ENCODE data around the gene ITIH1.

Gene ITIH1

GRCh38 chr3:52805270-52806039 is 28.1 kb downstream of the ITIH1 start:
- TF ChIP-seq, protein P1, sequence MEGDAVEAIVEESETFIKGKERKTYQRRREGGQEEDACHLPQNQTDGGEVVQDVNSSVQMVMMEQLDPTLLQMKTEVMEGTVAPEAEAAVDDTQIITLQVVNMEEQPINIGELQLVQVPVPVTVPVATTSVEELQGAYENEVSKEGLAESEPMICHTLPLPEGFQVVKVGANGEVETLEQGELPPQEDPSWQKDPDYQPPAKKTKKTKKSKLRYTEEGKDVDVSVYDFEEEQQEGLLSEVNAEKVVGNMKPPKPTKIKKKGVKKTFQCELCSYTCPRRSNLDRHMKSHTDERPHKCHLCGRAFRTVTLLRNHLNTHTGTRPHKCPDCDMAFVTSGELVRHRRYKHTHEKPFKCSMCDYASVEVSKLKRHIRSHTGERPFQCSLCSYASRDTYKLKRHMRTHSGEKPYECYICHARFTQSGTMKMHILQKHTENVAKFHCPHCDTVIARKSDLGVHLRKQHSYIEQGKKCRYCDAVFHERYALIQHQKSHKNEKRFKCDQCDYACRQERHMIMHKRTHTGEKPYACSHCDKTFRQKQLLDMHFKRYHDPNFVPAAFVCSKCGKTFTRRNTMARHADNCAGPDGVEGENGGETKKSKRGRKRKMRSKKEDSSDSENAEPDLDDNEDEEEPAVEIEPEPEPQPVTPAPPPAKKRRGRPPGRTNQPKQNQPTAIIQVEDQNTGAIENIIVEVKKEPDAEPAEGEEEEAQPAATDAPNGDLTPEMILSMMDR (IDR thresholded peaks at IDR 0.05; ENCODE audit: low read depth, low read length, missing control alignments) = no peak
- H3K4me3 ChIP-seq (replicated peaks; ENCODE audit: low read depth, low read length) = no peak overlapping the region
- DNase-seq (ENCODE audit: extremely low read depth, low read depth) = no peak

DNA sequence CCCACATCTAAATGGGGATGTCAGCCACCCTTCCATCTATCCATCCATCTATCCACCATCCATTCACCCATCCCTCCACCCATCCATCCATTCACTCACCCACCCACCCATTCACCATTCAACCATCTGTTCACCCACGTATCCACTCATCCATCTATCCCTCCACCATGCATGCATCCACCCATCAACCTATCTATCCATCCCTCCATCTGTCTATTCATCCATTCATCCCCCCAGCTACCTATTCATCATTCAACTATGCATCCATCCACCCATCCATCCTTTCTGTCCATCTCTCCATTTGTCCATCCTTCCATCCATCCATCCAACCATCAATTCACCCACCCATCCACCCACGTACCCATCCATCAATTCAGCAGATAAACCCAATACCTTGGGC is 31.8 kb downstream of the ITIH1 start:
- no peak for DNase-seq (ENCODE audit: extremely low read depth, low read depth)
- TF ChIP-seq, protein P1 (IDR thresholded peaks at IDR 0.05; ENCODE audit: low read depth, low read length, missing control alignments) = no peak
- no peak overlapping the region for H3K4me3 ChIP-seq (replicated peaks; ENCODE audit: low read depth, low read length)

GRCh38 chr3:52809662-52810377 is 32.4 kb downstream of the ITIH1 start:
- DNase-seq (ENCODE audit: extremely low read depth, low read depth) = no peak
- TF ChIP-seq, protein P1 (IDR thresholded peaks at IDR 0.05; ENCODE audit: low read depth, low read length, missing control alignments) = no peak
- H3K4me3 ChIP-seq (replicated peaks; ENCODE audit: low read depth, low read length) = no peak overlapping the region

DNA sequence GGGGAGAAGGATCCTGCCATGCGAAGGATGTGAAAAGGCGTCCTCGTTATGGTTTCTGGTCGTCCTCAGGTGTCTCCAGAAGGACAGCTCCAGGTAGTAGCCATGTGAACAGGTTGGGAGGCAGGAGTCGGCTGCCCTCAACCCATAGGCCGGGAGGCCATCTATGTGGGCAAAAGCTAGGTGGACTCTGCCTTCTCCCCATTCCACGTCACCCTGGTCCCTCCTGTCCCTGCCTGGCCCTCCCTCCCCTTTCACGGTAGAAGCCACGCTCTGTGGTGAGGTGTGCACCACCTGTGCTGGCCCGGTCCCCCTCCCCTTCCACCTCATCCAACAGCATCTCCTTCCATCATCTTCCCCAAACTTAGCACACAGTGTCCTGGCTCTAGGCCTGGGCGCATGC is 33.5 kb downstream of the ITIH1 start:
- no peak for DNase-seq (ENCODE audit: extremely low read depth, low read depth)
- TF ChIP-seq, protein P1 (IDR thresholded peaks at IDR 0.05; ENCODE audit: low read depth, low read length, missing control alignments) = no peak
- no peak overlapping the region for H3K4me3 ChIP-seq (replicated peaks; ENCODE audit: low read depth, low read length)

GRCh38 chr3:52811452-52812011 is 34.1 kb downstream of the ITIH1 start:
- DNase-seq (ENCODE audit: extremely low read depth, low read depth) = no peak
- H3K4me3 ChIP-seq (replicated peaks; ENCODE audit: low read depth, low read length) = no peak overlapping the region
- TF ChIP-seq, protein P1 (IDR thresholded peaks at IDR 0.05; ENCODE audit: low read depth, low read length, missing control alignments) = no peak

- DNase-seq (ENCODE audit: extremely low read depth, low read depth) = no peak
- no peak overlapping the region for H3K4me3 ChIP-seq (replicated peaks; ENCODE audit: low read depth, low read length)
- TF ChIP-seq, protein P1 (IDR thresholded peaks at IDR 0.05; ENCODE audit: low read depth, low read length, missing control alignments) = no peak
Observed at GRCh38 chr3:52813810-52814209, 36.4 kb downstream of the ITIH1 start.
